HepG2 (cell line): Measurements from ENCODE around the gene CDK2AP2. TPM values are rescaled to one million over a fixed set of nuclear protein-coding genes. Genes with fewer than 3 reads are reported as not detected.

Source experiments
- ATAC-seq: fragments of 200-7000 bp; cut with Tn5 transposase; 3 replicates; pipeline ENCODE4 v1.9.1; 2020; ENCODE audit warnings: mild to moderate bottlenecking, moderate library complexity
- BruUV-seq: library from RNA; stranded (reverse); fragments of 400-500 nt; replicated peaks from 2 replicates; lab custom pipeline; 2021; lab: Mats Ljungman, UMichigan
- CTCF ChIA-PET: fragments of 300-600 bp; formaldehyde crosslinking; extraction: SDS; loops from one replicate; lab custom pipeline; 2021; ENCODE audit warnings: low total read pairs, inconsistent platforms, low intra/inter-chr PET ratio; lab: Yijun Ruan, JAX
- POLR2A ChIA-PET: fragments of 350-600 bp; sonication (Branson Sonifier 250); formaldehyde crosslinking; loops from one replicate; lab custom pipeline; 2020; ENCODE audit warnings: antibody characterized with exemption, inconsistent platforms; lab: Yijun Ruan, JAX
- DNase-seq: peaks from one replicate; pipeline ENCODE4 v3.0.0-alpha.2; 2015; ENCODE audit warnings: low spot score
- FAIRE-seq: peaks from 3 replicates; lab custom pipeline; 2011; peaks lifted over from hg19 to GRCh38; lab: Jason Lieb, UNC
- H2AFZ ChIP-seq: one replicate; pipeline ENCODE4 v1.6.1; 2011; ENCODE audit warnings: low read length, inconsistent platforms
- H3K27ac ChIP-seq: fragments of 300-600 bp; 3 replicates; pipeline ENCODE4 v1.8.0; 2011; ENCODE audit warnings: mixed run types, mild to moderate bottlenecking, mixed read lengths, low read length, inconsistent platforms; ENCODE audit not compliant: insufficient read depth; ENCODE audit errors: extremely low read length
- H3K27me3 ChIP-seq, 2 experiments: fragments of 200-600 bp in 1 of 2; 2 replicates in 1 of 2; 3 replicates in 1 of 2; pipeline versions ENCODE4 v1.6.0 to v1.8.0; 2011; ENCODE audit warnings: low read length in 2 of 2, mild to moderate bottlenecking in 2 of 2, moderate library complexity in 2 of 2, inconsistent platforms in 1 of 2; ENCODE audit not compliant: insufficient read depth in 2 of 2, control insufficient read depth in 1 of 2
- H3K36me3 ChIP-seq, 2 experiments: fragments of 200-600 bp in 1 of 2; replicated peaks in 1 of 2; 2 replicates in 1 of 2; 3 replicates in 1 of 2; pipeline versions ENCODE4 v1.5.1 to v1.8.0; 2011; ENCODE audit warnings: low read length in 2 of 2, inconsistent platforms in 1 of 2; ENCODE audit not compliant: insufficient read depth in 2 of 2, control insufficient read depth in 1 of 2
- H3K4me1 ChIP-seq: 2 replicates; pipeline ENCODE4 v1.5.1; 2012; ENCODE audit warnings: low read length, inconsistent platforms; ENCODE audit not compliant: insufficient read depth
- H3K4me2 ChIP-seq: 2 replicates; pipeline ENCODE4 v1.6.0; 2011; ENCODE audit warnings: low read depth, low read length, inconsistent platforms
- H3K4me3 ChIP-seq, 3 experiments: fragments of 200-600 bp in 1 of 3; sonication (generic), shearing (Covaris generic) in 1 of 3; replicated peaks in 1 of 3; 2 replicates each; pipeline ENCODE4 v1.5.1; 2011 to 2016; ENCODE audit warnings: low read length in 3 of 3, inconsistent platforms in 2 of 3, low read depth in 2 of 3, mild to moderate bottlenecking in 2 of 3, control low read depth in 1 of 3, mixed read lengths in 1 of 3; ENCODE audit not compliant: insufficient read depth in 1 of 3
- H3K79me2 ChIP-seq: one replicate; pipeline ENCODE4 v1.6.1; 2011; ENCODE audit warnings: low read length, inconsistent platforms; ENCODE audit not compliant: insufficient read depth
- H3K9ac ChIP-seq: 2 replicates; pipeline ENCODE4 v1.6.0; 2011; ENCODE audit warnings: mild to moderate bottlenecking, low read depth, low read length, inconsistent platforms; ENCODE audit not compliant: insufficient read depth
- H3K9me3 ChIP-seq: 2 replicates; pipeline ENCODE4 v1.5.1; 2012; ENCODE audit warnings: mild to moderate bottlenecking, low read length
- H4K20me1 ChIP-seq: 2 replicates; pipeline ENCODE4 v1.6.0; 2011; ENCODE audit warnings: inconsistent platforms, mild to moderate bottlenecking, low read length, moderate library complexity; ENCODE audit not compliant: insufficient read depth
- ARHGAP35 ChIP-seq: sonication (generic); formaldehyde crosslinking; IDR thresholded peaks from 2 replicates; pipeline ENCODE4 v1.9.0; 2022; ENCODE audit warnings: mild to moderate bottlenecking, inconsistent platforms, moderate library complexity, missing genetic modification reagents, borderline replicate concordance
- DMAP1 ChIP-seq: IDR thresholded peaks from 2 replicates; pipeline ENCODE4 v1.6.1; 2016
- ETV6 ChIP-seq: sonication (generic); formaldehyde crosslinking; conservative IDR thresholded peaks from 2 replicates; pipeline ENCODE4 v1.4.0; 2020; ENCODE audit warnings: missing genetic modification reagents
- HOMEZ ChIP-seq: IDR thresholded peaks from 2 replicates; pipeline ENCODE4 v1.6.1; 2016; ENCODE audit warnings: low read depth
- MEF2D ChIP-seq: sonication (generic); formaldehyde crosslinking; IDR thresholded peaks from 2 replicates; pipeline ENCODE4 v1.5.1; 2020; ENCODE audit warnings: mild to moderate bottlenecking, missing genetic modification reagents
- MLLT10 ChIP-seq: sonication (generic); formaldehyde crosslinking; IDR thresholded peaks from 2 replicates; pipeline ENCODE4 v1.4.0; 2020; ENCODE audit warnings: missing genetic modification reagents
- NCOR1 ChIP-seq: fragments of 200-600 bp; sonication (generic); IDR thresholded peaks from 2 replicates; pipeline ENCODE4 v1.7.0; 2017; ENCODE audit warnings: antibody characterized with exemption, low read length, borderline replicate concordance
- SAP130 ChIP-seq: IDR thresholded peaks from 2 replicates; pipeline ENCODE4 v1.6.1; 2016; ENCODE audit warnings: low read depth
- ZNF678 ChIP-seq: sonication (generic); formaldehyde crosslinking; IDR thresholded peaks from 2 replicates; pipeline ENCODE4 v1.4.0; 2020; ENCODE audit warnings: mild to moderate bottlenecking, missing genetic modification reagents
- ZNF737 ChIP-seq: sonication (generic); formaldehyde crosslinking; IDR thresholded peaks from 2 replicates; pipeline ENCODE4 v1.5.0; 2020; ENCODE audit warnings: missing genetic modification reagents, mild to moderate bottlenecking, borderline replicate concordance
- WGBS: methylation state at CpG from one replicate; pipeline ENCODE4 v1.1.6; 2017; ENCODE audit warnings: low lambda C conversion rate; 5-methylcytosine and 5-hydroxymethylcytosine counted together
- in situ Hi-C: cut with HindIII; loops from 2 replicates; pipeline ENCODE4 v1.10.0; 2017; ENCODE audit warnings: low pct_unique_long_range_greater_than_20kb; ENCODE audit not compliant: extremely low pct_ligation_motif_present
- intact Hi-C: fragments of 100-400 bp; cut with micrococcal nuclease; formaldehyde crosslinking; loops from one replicate; pipeline ENCODE4 v1.10.0; 2022; ENCODE audit not compliant: unreplicated experiment
- polyA plus RNA-seq, 8 experiments: library from polyadenylated mRNA; depleted of rRNA in 3 of 8; stranded (reverse) in 7 of 8; unstranded in 1 of 8; fragments of >200 nt; fragmentation: Illumina TruSeq in 4 of 8; extraction: Trizol in 4 of 8; gene quantifications; 2 replicates each; pipeline versions ENCODE4 v1.2.1 to v1.2.3, GENCODE V29; 2011 to 2016; ENCODE audit warnings: low read depth in 4 of 8, missing spikeins in 1 of 8, mixed read lengths in 1 of 8; ENCODE audit not compliant: insufficient read depth in 1 of 8
- total RNA-seq, 5 experiments: library from RNA; depleted of rRNA; stranded (reverse); fragments of >200 nt; fragmentation: Illumina TruSeq; extraction: Trizol; gene quantifications; 2 replicates each; pipeline ENCODE4 v1.2.3, GENCODE V29; 2016; ENCODE audit warnings: low read depth in 1 of 5
- TF ChIP-seq, protein P1 (sequence below): sonication (generic); formaldehyde crosslinking; IDR thresholded peaks from 2 replicates; pipeline ENCODE4 v1.9.0; 2021; ENCODE audit warnings: mild to moderate bottlenecking, missing genetic modification reagents
- TF ChIP-seq, protein P2 (sequence below): sonication (generic); formaldehyde crosslinking; IDR thresholded peaks from 2 replicates; pipeline ENCODE4 v1.4.0; 2020; ENCODE audit warnings: missing genetic modification reagents

CDK2AP2 gene
- total and polyA plus RNA-seq, 2 of the 13 experiments (the other 11 are each of a cell fraction or from before 2014, with no cell fraction given), result 15.0 to 23.2 TPM

DNA sequence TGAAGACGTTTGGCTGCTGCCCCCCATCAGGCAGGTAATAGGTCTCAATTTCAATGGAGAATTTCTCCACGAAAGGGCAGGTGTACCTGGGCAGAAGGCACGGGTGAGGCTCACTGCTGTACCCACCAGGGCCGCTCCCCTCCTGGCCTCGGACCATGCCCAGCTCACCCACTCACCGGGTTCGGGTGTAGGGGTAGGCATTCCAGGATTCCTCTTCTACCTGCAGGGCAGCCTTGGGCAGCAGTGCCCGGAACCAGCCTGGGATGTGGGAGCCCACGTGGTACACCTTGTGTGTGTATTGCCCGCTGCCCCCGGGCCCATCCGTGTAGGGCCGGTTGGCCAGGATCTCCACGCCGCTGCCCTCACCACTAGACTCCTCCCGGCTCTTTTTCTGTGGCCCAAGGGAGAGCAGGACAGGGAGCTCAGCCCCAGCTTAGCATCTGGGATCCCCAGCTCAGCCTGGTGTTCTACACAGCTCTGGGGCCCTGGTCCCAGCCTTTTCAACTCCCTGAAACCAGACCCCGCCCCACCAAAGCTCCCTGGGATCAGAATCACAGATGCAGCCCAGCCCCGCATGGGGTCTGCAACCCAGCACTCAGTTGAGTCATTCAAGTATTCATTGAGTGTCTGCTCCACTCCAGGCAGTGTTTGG lies 5.5 kb downstream of the CDK2AP2 start:
- Histone ChIP-seq H2AFZ (no peak overlapping the region), H4K20me1 (no peaks in the 10 kb centered on the region), H3K4me3 (no peak overlapping the region), H3K27ac (no peak overlapping the region), H3K9me3 (no peaks in the 10 kb centered on the region), H3K79me2 (peaks cover 6% of the 10 kb centered on the region), H3K9ac (no peak overlapping the region), H3K27me3 (no peaks in the 10 kb centered on the region), H3K4me1 (peaks cover 28% of the 10 kb centered on the region), H3K4me2 (no peak overlapping the region), H3K36me3 (no peaks in the 10 kb centered on the region; a peak in 1 of 5 replicates)
- DNase-seq, result no peak
- CTCF ChIA-PET, result no interaction called here
- POLR2A ChIA-PET, result no interaction called here
- ATAC-seq, result no peak
- FAIRE-seq, result no peak
- no TSS peak for BruUV-seq
- 97% methylated on average over 7 of the region's 18 CpGs for WGBS
- intact Hi-C loops (no loop called here), in situ Hi-C loops (no loop called here)
- no peak for TF ChIP-seq ZNF737
- no peak for TF ChIP-seq NCOR1
- TF ChIP-seq HOMEZ (CRISPR knock-in tag), result no peak
- TF ChIP-seq, protein P1, sequence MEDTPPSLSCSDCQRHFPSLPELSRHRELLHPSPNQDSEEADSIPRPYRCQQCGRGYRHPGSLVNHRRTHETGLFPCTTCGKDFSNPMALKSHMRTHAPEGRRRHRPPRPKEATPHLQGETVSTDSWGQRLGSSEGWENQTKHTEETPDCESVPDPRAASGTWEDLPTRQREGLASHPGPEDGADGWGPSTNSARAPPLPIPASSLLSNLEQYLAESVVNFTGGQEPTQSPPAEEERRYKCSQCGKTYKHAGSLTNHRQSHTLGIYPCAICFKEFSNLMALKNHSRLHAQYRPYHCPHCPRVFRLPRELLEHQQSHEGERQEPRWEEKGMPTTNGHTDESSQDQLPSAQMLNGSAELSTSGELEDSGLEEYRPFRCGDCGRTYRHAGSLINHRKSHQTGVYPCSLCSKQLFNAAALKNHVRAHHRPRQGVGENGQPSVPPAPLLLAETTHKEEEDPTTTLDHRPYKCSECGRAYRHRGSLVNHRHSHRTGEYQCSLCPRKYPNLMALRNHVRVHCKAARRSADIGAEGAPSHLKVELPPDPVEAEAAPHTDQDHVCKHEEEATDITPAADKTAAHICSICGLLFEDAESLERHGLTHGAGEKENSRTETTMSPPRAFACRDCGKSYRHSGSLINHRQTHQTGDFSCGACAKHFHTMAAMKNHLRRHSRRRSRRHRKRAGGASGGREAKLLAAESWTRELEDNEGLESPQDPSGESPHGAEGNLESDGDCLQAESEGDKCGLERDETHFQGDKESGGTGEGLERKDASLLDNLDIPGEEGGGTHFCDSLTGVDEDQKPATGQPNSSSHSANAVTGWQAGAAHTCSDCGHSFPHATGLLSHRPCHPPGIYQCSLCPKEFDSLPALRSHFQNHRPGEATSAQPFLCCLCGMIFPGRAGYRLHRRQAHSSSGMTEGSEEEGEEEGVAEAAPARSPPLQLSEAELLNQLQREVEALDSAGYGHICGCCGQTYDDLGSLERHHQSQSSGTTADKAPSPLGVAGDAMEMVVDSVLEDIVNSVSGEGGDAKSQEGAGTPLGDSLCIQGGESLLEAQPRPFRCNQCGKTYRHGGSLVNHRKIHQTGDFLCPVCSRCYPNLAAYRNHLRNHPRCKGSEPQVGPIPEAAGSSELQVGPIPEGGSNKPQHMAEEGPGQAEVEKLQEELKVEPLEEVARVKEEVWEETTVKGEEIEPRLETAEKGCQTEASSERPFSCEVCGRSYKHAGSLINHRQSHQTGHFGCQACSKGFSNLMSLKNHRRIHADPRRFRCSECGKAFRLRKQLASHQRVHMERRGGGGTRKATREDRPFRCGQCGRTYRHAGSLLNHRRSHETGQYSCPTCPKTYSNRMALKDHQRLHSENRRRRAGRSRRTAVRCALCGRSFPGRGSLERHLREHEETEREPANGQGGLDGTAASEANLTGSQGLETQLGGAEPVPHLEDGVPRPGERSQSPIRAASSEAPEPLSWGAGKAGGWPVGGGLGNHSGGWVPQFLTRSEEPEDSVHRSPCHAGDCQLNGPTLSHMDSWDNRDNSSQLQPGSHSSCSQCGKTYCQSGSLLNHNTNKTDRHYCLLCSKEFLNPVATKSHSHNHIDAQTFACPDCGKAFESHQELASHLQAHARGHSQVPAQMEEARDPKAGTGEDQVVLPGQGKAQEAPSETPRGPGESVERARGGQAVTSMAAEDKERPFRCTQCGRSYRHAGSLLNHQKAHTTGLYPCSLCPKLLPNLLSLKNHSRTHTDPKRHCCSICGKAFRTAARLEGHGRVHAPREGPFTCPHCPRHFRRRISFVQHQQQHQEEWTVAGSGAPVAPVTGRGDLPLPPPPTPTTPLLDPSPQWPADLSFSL, result no peak
- TF ChIP-seq DMAP1, result no peak
- TF ChIP-seq, protein P2, sequence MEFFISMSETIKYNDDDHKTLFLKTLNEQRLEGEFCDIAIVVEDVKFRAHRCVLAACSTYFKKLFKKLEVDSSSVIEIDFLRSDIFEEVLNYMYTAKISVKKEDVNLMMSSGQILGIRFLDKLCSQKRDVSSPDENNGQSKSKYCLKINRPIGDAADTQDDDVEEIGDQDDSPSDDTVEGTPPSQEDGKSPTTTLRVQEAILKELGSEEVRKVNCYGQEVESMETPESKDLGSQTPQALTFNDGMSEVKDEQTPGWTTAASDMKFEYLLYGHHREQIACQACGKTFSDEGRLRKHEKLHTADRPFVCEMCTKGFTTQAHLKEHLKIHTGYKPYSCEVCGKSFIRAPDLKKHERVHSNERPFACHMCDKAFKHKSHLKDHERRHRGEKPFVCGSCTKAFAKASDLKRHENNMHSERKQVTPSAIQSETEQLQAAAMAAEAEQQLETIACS (CRISPR knock-in tag), result no peak
- TF ChIP-seq MEF2D (CRISPR knock-in tag), result no peak
- no peak for TF ChIP-seq MLLT10 (CRISPR knock-in tag)
- no peak for TF ChIP-seq ETV6
- TF ChIP-seq ZNF678, result no peak
- TF ChIP-seq ARHGAP35 (CRISPR knock-in tag), result no peak
- TF ChIP-seq SAP130 (CRISPR knock-in tag), result no peak
